Measurements from ENCODE around the gene EFCAB6.

The EFCAB6 gene

DNA sequence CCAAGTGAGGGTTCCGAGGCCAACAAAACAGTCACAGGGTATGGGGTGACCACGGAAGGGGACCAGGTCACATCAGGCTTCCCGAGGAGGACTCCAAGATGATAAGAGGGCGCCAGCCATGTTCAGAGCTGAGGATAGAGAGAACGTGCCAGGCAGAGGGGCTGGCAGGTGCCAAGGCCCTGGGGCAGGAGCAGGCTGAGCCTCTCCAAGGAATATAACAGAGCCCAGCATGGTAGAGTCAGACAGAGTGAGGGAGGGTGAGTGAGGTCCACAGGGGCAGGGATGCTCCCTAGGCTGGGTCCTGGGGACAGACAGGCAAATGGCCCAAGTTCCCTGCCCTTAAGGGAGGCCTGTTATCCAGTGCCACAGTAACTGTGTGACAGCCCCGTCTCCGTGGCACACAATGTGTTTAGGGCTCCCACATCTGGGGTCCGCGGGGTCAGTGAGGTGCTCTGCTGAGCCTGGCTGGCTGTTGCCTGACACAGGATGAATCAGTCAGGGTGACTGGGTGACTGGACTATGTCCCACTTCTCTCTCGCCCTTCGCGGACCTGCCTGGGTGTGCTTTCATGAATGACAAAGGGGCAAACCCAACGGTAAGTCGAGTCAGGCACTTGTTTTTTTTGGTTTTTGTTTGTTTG lies 295.0 kb downstream of the EFCAB6 start:
- no peak for DNase-seq

DNA sequence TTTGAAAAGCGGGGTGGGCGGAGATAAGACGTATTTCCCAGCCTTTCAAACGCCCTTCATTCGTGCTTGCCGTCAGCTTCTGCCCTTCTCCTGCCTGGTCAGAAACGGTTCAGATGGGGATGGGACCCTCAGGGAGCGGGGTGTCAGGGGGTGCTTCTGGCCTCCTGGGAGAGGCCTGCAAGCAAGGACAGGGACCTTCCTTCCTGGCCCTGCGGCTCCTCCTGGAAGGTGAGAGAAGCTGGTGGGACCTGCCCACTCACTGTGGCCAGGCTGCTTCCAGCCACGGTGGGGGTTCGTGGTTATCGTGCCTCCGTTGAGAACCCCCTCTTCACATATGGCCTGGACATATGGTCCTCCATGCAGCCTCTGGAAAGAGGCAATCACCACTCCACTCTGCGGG lies 295.7 kb downstream of the EFCAB6 start:
- DNase-seq, result no peak

DNA sequence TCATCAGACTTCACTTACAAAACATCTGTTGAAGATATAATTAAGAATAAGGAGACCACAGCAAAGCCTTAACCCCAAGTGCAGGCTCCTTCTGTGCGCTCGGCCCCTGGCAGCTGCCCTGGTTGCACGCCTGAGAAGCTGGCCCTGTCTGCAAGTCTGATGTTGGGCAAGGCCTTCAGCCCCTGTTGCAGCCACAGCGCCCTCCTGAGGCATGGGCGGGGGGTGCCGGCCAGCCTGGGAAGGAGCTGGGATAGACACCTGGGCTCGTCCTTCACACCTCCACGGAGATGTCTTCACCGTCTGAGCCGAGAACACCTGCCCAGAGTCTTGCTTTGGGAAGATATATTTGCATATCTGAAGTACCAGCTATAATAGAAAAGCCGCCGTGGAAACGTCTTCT lies 296.2 kb downstream of the EFCAB6 start:
- DNase-seq, result no peak

DNA sequence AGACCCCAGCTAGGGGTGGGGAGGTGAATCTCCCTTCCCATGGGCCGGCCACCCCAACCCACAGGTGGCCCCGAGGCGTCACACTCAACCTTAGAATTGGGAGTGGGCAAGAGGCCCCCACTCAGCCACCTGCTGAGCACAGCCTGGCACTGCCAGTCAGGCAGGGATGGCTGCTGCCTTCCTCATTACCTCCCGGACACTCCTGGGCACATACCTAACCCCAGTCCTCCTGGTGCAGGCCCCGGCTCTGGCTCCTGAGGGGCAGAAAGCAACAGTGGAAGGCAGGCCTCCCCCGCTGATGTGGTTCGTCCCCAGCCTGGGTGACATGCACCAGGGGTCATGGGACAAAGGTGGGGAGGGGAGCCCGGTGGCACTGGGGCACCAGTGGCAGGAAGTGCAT lies 296.7 kb downstream of the EFCAB6 start:
- DNase-seq, result no peak

DNA sequence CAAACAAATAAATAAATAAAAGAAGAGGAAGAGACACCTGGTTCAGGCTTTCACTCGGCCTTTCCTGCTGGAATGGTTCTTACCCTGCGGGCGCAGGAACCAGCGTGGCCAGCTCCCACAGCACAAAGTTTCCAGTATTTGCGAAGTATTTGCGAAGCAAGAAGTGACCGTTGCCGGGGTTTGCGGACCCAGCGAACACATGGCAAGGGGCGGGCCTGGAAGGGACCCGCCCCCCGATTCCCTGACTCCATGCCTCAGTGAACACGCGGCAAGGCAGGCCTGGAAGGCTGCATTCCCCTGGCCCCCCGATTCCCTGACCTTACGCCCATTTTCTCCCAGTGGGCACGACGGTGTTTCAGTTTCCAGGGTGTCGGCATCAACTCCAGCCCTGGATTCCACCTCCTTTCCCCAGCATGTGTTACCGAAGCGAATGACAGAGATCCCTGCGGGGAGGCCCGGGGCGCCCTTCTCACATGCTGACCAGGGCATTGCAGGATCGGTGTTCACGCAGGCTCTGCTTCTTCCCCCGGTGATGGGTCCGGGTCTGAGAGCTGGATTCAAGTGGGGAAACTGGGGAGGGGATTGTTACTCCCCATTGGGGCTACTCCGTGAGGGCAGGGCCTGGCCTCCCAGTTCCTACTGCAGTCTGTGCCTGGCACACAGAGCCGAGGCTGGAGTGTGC lies 297.5 kb downstream of the EFCAB6 start:
- DNase-seq, result no peak

DNA sequence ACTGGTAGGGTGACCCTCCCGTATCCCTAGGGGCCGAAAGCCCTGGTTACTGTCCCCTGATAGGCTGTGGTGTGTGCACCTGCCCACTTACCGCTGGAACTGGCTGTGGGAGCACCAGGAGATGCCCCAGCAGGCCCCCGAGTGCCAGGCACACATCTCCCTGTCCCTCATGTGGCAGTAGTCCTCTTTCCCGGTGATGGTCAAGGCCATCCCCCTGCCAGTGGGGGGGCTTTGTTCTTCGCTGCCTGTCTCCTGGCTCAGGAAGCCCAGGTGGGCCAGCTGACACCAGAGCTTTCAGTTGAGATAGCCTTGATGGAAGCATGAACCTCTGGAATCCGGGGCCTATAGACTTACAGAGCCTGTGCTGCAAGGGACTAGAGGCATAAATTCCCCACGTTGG lies 299.8 kb downstream of the EFCAB6 start:
- no peak for DNase-seq

DNA sequence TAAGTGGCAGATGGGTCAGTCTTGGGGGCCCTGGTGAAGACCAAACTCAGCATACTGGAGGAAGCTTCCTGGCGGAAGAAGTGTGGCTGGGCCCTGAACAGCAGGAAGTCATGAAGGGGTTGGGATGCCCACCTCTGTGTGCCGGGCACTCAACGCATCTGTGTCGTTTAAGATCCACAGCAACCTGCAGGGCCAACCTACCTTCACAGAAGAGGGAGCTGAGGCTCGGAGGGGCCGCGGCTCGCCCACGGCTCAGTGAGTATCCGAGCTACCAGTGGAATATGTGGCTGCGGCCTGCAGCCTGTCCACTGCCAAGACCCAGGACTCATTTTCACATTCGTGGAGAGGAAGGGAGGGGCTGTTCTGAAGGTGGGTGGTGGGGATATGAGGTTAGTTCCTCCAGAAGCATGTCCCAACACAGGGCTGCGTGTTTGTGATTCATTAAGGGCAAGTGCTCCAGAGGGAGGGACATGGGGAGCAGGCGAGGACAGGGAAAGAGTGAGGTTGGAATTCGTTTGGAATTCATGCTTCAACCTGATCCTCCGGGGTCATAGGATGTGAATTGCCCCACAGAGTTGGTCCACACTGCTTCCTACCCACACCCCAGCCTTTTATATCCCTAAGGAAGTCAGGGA lies 300.7 kb downstream of the EFCAB6 start:
- no peak for DNase-seq

DNA sequence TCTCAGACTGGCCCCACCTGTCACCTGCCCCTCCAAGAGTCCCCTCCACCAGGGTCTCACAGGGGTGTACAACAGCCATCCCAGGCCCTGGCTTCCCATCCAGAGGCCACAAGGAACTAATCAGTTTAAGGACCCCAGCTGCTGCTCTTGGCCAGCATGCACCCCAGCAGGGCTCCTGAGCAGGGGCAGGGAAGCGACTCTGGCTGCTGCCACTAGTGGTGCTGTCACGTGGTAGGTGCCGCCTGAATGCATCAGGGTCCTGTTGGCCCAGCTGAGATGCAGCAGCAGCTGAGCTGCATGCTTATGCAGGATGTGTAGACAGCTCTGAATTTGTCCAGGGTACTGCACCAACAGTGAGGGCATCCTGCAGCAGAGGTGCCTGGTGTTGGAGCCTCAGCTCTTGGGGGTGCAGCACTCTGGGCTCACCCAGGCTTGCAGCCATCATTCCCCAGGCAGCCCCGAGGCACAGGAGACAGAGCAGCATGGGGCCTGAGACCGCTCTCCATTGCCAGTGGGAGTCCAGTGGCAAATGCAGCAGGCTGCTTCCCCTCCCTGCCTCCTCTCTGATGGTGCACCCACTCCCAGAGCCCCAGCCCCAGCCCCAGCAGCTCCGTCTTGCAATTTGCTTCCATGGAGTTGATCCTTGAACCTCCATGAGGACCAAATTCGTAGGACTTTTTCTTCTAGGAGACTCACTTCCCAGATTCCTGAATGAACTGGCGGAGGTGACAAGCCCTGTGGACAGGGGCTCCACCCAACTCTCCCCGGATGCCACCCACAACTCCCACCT lies 301.6 kb downstream of the EFCAB6 start:
- DNase-seq, result no peak

DNA sequence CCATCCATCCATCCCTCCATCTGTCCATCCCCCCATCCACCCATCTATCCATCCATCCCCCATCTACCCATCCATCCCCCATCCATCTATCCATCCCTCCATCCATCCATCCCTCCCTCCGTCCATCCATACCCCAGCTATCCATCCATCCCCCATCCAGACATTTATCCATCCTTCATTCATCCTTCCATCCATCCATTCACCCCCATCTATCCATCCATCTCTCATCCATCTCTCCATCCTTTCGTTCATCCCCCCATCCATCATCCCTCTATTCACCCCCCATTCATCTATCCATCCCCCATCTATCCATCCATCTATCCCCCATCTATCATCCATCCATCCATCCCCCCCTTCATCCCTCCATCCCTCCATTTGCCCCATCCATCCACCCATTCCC lies 302.8 kb downstream of the EFCAB6 start:
- DNase-seq, result no peak

DNA sequence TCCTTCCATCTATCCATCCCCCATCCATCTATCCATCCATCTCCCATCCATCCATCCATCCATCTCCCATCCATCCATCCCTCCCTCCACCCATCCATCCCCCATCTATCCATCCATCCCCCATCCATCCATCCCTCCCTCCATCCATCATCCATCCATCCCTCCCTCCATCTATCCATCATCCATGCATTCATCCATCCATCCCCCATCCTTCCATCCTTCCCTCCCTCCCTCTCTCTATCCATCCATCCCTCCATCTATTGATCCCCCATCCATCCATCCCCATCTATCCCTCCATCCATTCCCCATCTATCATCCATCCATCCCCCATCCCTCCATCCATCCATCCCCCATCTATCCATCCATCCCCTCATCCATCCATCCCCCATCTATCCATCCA lies 303.6 kb downstream of the EFCAB6 start:
- DNase-seq, result no peak

DNA sequence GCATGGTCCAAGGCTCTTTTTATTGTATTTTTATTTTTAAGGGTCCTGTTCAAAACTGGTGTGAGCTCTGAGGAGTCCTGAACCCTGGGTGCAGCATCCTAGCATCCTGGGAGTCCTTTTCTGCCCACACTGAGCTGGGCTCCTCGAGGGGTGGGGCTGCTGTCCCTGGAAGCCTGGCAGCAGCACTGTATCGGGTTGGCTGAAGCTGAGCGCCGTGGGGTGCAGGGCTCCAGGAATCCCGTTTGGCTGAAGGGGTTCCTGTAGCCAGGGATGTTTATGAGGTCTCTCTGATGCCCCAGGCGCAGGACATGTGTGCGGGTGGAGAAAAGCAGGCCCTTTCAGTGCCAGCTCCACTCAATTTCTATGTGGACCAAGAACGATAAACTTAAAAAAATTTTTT lies 304.9 kb downstream of the EFCAB6 start:
- DNase-seq, result no peak

DNA sequence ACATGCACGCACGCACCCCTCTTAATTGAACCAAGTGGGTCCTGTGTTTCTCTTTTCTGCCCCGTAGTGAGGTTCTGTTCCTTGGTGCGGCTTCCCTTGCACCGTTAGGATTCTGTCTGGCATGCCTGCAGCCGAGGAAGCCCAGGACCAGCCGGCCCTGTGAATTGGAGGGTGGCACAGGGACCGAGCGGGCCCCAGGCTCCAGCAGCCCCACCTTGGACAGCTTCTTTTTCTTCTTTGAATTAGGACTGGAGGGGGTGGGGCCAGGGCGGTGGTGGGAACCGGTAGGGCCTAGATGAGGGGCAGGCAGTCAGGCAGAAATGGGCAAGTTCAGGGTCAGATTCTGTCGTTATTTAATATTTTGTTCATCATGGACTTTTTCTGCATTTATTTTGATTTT lies 305.6 kb downstream of the EFCAB6 start:
- DNase-seq, result no peak

DNA sequence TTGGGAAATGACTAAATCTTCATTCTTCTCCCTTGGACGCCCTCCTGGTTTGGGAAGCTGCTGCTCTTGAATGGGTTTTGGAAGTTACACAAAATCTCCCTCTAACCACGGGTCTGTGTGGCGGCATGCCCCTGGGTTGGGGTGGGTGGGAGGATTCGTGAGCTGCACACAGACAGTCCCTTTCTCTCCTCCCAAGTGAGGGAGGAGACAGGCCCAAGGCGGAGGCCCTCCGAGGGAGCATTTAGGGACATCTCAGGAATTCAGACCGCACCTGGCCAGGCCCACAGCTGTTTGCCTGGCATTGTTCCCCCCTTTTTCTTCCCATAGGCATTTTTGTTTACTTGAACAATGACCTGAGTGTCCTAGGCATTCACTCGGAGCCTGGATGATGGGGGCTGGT lies 306.2 kb downstream of the EFCAB6 start:
- no peak for DNase-seq

DNA sequence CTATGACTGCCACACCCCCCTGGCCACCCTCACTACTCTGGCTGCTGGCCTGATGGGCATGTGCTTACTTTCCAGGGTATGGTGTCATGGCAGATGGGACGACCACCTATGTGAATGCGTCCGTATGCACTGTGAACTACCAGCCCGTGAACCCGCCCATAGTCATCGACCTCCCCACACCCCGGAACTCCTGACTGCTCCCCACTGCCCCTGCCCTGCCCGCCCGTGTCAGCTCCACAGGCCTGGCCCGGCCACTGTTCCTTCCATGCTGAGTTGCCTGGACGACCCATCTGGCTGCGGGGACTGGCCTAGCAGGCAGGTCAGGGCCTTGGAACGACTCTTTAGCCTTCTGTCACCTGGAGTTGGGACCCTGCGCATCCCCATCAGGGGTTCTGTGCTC lies 306.7 kb downstream of the EFCAB6 start:
- DNase-seq, result no peak

DNA sequence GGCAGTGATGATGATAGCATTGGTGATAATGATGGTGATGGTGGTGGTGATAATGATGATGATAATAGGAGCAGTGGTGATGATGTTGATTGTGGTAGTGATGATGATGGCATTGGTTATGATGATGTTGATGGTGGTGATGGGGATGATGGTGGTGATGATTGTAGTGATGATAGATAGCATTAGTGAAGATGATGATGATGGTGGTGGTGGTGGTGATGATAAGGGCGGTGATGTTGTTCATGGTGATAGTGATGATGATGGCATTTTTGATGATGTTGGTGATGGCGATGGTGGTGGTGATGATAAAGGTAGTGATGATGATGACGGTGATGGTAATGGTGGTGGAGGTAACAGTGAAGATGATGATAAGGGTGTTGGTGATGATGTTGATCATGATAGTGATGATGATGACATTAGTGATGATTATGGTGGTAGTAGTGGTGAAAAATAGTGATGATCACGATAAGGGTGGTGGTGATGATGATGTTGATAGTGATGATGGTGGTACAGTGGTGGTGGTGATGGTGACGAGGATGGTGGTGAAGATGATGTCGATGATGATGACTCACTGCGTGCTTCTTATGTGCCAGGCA lies 307.3 kb downstream of the EFCAB6 start:
- DNase-seq, result no peak

DNA sequence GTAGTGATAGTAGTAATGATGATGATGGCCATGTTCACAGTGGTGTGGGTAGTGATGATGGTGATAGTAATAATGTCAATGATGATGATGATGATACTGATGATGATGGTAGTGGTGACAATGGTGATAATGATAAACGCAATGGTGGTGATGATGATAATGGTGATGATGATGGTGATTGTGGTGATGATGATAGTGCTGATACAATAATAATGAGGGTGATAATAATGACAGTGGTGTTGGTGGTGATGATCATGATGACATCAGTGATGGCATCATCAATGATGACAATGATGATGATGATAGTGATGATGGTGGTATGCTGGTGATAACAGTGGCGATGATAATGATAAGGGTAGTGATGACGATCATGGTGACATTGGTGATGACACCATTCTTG lies 308.0 kb downstream of the EFCAB6 start:
- DNase-seq, result no peak

DNA sequence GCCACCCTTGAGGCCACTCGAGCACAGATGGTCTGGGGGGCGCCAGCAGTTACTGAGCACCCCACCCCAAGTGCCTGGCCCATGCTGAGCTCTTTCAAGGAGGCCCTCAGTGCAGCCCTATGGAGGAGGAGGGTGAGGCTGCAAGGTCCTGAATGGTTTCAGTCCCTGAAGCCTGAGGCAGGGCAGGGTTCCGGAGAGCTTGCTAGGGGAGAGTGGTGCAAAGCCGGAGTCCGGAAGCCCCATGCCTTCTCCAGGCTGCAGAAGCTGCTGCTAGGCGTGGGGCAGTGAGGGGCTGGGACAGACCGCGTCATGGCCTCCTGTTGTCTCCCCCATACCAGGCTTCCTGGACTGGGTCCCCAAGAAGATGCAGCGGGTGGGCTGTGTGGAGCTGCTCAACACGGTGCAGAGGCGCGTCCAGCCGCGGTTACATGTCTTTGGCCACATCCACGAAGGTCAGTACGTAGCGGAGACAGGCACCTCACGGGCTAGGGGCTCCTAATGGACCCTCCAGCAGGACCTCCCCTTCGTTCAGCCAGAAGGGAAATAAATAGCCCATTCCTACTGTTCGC lies 309.7 kb downstream of the EFCAB6 start:
- no peak for DNase-seq

DNA sequence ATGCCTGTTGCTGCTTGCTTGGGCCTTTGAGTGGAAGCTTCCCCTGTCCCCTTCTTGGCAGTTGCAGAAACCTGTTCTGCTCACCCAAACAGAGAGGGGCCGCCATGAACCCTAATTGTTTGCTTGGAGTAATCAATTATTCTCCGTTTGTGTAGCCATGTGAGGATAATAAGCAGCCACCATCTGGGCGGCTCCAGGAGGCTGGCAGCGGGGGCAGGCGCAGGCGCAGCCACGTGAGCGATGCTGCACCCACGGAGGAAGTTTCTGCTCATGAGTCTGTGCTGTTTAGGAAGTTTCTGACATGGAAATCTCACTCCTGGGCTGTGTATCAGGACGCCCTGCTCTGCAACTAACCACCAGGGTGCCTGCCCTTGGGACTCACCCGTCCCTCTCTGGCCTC lies 310.2 kb downstream of the EFCAB6 start:
- no peak for DNase-seq

DNA sequence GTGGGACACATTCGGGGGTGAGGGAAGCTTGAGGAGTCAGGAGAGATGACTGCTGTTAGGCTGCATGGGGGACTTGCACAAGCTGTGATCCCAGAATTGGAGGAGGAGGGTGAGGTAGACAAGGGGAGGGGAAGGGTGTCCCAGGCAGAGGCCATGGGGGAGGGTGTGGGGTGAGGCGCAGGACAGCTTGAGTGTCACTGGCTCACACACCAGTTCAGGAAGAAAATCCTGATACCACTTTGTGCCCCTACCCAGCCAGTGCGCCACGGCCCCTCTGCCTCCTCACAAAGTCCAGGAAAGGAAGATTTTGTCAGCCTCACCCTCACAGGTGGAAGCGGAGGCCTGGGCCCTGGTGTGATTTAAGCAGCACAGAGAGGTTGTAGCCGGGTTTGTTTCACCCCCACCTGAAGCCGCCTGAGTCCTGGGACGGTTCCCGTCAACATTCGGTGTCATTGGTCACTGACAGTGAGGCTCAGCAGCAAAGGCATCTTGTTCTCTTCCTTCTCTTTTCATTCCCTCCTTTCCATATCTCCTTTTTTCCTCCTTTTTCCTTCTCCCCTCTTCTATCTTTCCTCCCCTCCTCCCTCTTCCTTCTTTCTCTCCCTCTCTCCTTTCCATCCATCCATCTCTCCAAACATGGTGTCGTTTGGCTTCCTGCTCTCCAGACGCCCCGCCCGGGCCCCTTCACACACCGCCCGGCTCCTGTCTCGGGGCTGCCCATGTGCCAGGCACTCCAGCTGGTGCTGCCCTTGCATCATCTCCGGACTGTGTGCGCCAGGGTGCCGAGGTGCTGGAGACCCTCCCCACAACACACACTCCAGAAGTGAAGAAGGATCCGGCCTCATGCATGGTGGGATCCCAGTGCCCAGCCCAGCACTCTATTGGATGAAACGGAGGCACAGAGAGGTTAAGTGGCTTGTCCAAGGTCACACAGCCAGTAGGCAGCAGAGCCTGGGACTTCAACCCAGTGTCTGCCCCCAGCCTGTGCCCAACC lies 311.0 kb downstream of the EFCAB6 start:
- no peak for DNase-seq

DNA sequence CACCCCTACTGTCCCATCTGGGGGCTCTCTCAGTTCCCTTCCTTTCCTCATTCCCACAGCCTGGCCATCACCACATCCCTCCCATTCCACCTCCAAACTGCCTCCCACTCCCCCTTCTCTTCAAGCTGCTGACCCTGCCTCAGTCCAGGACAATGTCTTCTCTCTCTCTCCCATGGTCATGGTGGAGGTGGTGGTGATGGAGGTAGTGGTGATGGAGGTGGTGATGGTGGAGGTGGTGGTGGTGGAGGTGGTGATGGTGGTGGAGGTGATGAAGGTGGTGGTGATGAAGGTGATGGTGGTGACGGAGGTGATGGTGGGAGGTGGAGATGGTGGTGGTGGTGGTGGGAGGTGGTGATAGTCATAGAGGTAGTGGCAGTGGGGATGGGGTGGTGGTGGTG lies 313.2 kb downstream of the EFCAB6 start:
- DNase-seq, result no peak

DNA sequence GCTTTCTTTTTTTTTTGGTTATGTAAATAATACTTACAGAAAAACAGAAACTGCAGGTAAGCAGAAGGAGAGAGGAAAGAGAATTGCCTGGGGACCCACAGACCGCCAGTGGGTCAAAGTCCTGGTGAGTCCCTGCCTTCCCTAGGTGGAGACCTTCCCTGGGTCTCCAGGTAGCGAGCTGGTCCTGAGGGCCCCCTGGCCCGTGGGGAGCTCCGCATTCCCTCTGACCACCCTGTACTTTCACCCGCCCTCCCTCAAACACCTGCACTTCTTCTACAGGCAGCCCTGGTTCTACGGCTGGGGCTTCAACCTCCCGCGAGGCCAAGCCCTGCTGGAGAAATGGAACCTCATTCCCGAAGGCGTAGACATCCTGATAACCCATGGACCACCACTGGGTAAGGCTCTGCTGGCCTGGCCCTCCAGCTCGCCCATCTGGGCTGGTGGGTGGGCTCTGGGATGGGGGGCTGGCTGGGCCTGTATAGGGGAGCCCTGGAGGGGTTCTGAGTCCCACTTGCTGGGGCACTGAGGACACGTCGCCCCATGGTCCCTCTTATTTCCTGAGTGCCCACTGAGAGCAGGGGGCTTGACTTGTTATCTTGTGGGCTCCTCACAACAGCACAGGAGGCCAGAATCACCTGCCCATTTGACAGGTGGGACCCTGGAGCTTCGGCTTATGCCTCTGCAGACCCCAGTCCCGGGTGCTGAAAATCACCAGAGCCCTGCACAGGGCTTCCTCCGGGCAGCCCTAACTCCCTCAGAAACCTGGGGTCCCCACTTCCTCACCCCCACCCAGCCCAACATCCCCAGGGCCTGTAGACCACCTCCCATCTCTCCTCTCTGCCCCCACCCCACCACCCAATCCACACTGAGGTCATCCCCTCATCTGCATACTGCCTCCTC lies 313.9 kb downstream of the EFCAB6 start:
- DNase-seq, result no peak

Data from NCI-H2107 (cell line).